NCI-H1105 (cell line): Measurements from ENCODE around the gene ADAMTSL1.

Source experiments
- DNase-seq: peaks from one replicate; lab custom pipeline; 2025; lab: John Stamatoyannopoulos, UW

ADAMTSL1 gene

DNA sequence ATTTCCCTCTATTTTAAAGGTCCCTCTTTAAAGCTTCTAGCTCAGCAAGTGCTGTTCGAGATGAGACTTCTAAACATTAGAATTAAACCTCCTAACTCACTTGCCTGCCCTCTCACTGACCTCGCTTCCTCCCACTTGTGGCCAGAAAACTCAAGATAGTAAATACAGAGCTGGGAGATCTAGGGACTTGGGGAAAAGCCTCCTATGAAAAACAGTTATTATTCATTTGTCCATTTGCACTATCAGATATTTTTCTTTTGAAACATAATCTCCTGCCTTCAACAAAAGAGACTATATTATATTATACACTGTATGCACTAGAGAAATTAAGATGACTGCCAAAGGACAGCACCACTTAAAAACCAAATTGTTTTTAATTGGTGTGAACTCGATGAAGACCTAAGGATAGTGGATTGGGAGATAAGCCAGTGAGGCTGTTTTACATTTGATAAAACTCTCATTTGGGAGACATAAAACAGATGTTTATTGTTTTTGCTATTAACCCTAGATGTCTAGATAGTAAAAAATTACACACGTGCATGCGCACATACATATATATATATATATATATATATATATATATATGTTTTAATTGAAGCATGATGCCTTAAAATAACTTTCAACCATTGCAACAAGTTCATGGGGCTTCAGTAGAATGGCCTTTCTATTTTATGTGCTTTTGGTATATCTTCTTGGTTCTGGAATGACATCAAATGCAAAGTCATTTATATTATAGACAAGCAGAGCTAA lies 229.4 kb downstream of the ADAMTSL1 start:
- DNase-seq = no peak

DNA sequence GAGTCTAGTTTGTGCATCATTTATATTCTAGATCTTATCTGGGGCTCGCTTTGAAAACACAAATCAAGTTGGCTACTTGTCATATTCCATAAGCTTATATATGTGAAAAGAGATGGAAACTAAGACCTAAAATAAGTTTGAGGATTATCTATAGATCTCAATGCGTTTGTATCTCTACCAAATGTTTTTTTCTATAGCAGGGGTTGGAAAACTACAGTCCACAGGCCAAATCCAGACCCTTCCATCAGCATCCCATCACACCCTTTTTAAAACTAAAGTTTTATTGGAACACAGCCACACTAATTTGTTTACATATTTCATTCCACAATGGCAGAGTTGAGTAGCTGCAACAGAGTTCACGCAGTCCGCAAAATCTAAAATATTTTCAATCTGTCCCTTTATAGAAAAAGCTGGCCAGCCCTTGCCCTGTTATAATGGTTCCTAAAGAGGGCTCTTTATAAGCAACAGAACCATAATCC lies 230.0 kb downstream of the ADAMTSL1 start:
- DNase-seq = no peak

DNA sequence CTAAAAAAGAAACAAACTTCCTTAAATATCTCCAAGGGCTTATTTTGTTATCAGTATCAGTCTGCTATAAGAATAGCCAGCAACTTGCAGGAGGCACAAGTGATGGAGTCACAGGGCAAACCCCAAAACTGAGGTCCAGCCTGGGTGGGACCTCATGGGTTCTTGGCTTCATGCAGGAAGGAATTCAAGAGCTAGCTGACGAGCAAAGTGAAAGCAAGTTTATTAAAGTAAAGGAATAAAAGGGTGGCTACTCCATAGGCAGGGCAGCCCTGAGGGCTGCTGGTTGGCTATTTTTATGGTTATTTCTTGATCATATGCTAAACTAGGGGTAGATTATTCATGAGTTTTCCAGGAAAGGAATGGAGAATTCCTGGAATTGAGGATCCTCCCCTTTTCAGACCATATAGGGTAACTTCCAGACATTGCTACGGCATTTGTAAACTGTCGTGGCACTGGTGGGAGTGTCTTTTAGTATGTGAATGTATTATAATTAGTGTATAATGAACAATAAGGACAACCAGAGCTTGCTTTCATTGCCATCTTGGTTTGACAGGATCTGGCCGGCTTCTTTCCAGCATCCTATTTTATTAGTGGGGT lies 231.9 kb downstream of the ADAMTSL1 start:
- no peak for DNase-seq

GRCh38 chr9:18706648-18707047 lies 232.7 kb downstream of the ADAMTSL1 start:
- DNase-seq = no peak

DNA sequence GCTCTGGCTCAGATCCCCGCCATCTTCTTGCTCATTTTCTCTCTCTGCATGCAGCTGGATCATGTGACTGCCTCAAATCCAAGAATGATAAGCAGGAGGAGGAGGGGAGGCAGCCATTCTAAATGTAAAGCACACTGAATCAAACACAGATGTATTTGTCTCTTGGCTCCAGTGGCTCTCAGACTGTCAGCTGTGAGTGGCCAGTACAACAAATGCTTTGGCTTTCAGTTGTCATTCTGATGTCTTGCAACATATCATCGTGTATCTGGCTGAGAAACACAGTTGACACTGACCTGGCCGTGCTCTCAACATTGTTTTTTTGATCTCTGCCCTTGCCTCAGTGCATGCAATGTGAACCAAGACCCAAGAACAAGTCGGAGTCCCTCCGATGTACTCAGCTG lies 233.1 kb downstream of the ADAMTSL1 start:
- DNase-seq = no peak

- no peak for DNase-seq
These were observed 233.7 kb downstream of the ADAMTSL1 start for GRCh38 chr9:18707489-18708205.

DNA sequence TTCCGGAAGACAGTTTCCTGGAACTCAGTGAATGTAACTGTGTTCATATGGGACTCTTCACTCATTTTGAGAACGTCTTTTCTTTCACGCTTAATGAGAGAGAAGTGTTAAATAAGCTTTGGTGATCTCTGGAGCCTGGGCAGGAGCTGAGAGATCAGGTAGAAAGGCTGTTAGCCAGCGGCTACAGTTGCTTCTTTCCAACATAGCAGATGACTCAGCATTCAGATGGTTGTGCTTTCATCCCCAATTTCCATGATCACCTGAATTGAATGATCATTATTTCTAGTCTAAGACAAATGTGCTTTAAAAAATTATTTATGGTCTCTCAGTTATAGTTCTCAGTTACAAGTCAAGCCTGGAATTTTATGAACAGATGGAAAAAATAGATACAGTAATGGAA lies 234.5 kb downstream of the ADAMTSL1 start:
- DNase-seq = no peak

- DNase-seq = no peak
These were observed 236.1 kb downstream of the ADAMTSL1 start for GRCh38 chr9:18710065-18710464.

DNA sequence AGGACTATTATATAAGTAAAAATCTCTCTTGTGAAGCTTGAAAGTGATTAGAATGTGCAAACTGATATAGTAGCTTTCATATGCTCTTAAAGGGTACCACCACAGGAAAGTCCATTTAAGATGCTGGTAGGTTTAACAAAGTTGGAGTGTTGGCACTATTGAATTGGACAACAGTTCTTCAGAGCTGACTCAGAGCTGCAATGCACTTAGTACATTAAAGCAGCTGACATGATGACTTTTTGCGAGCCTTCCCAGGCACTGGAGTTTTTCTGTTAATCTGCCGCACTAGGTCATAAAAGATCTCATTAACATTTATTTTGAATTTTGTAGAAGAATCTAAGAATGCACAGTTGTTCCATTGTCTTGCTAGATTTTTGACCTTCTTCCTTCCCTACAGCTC lies 243.8 kb downstream of the ADAMTSL1 start:
- DNase-seq = no peak

- DNase-seq = no peak
These were observed 244.4 kb downstream of the ADAMTSL1 start for GRCh38 chr9:18718393-18718792.

DNA sequence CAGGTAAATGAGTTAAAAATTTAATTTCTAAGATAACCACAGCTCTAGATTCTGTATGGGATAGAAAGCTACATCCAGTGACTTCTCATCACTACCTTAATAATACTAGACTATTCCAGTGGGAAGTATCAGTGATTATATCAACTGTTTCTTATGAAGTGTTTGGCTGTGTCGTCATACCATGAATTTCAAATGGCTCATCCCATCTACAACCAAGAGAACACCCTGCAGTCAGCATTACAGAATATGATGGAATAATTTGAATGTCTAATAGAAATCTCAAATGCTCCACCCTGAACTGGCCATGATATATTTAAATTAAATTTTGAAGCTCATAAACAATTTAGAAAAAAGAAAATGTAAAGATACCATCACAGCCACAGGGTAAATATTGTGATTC lies 245.0 kb downstream of the ADAMTSL1 start:
- no peak for DNase-seq

DNA sequence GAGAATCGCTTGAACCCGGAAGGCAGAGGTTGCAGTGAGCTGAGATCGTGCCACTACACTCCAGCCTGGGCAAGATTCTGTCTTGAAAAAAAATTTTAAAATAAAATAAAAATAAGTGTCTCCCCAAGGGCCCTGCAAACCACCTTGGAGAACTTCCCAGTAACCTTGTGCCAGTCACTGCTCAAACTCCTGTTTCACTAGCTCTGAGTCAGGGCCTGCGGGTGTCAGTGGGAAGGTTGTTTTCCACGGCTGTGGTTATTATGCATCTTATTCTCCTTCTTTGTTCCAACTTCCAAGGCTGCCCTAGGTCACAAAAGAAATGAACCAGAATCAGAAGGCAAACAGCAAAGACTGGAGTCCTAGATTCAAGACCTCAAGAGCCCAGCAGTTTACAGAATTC lies 246.7 kb downstream of the ADAMTSL1 start:
- DNase-seq = no peak

GRCh38 chr9:18721267-18721994 lies 247.5 kb downstream of the ADAMTSL1 start:
- no peak for DNase-seq

DNA sequence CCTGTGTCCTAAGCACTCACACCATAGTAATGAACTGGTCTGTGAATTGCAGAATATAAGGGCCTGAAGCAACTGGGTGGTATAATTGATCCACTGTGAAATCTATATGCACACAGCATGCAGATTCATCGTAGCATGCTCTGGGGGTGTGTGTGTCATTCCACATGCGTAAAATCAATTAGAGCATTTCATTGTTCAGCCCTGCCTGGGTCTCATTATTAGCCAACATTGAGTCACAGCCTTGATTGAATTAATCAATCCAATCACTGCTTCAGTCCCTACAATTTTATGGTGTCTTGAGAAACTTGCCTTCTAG lies 248.0 kb downstream of the ADAMTSL1 start:
- no peak for DNase-seq

DNA sequence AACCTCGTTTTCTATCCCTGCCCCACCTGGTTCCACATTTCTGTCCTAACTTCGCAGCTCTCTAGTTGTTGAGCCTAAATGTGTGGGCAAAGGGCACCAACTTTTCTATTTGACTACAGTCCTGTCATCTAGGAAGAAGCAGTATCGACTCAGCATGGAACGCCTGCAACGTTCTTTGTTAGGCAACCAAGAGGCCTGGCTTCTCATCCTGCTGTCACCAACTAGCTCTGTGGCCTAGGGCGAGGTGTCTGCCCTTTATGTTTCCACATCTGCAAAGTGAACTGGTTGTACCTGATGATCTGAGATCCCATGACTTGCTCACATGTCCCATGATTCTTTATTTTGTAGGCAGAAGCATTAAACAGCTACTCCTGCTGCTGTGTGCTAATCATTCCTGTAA lies 248.9 kb downstream of the ADAMTSL1 start:
- DNase-seq = no peak

GRCh38 chr9:18723366-18723765 lies 249.4 kb downstream of the ADAMTSL1 start:
- DNase-seq = no peak

DNA sequence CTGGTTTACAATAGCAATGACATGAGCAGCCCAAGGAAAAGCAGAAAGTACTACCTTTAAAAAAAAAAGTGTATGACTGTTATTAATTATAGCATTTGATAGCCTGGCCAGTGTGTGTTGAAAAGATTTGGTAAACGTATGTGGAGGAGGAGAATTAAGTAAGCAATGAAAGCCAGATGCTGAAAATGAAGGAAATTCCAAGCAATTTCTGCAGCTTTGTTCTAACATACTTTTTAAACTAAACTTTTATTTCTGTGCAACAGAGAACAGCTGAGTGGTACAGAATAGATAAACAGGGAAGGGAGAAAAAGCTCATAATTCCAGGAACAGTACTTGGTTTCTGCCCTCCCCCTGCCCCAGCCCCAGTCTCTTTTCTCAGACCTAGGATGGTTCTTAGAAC lies 252.6 kb downstream of the ADAMTSL1 start:
- DNase-seq = no peak

DNA sequence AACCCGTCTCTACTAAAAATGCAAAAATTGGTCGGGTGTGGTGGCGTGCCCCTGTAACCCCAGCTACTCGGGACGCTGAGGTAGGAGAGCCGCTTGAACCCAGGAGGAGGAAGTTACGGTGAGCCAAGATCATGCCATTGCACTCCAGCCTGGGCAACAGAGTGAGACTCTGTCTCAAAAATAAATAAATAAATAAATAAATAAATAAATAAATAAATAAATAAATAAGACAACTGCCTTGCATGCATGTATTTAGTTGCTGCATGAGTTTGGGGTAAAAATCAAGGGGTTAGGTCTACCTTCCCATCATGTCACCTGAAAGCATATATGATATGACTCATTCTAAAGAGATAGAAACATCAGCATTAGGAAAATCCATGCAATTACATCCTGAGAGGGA lies 254.0 kb downstream of the ADAMTSL1 start:
- DNase-seq = no peak

DNA sequence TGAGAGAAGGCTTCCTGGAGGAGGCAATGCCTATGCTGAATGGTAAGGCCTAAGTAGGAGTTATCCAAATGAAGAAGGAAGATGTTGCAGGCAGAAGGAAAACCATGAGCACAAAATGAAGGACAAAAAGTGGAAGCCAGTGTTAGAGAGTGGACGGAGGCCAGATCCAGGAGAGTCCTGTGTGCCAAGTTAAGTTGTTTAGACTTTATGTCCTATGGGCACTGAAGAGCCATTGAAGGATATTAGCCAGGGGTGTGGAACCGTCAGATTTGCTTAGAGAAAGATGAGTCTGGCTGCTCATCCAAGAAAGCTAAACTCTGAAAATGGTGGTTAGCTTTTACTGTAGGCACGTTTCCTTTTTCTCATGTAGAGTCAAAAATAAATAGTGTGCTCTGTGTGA lies 254.7 kb downstream of the ADAMTSL1 start:
- DNase-seq = no peak

DNA sequence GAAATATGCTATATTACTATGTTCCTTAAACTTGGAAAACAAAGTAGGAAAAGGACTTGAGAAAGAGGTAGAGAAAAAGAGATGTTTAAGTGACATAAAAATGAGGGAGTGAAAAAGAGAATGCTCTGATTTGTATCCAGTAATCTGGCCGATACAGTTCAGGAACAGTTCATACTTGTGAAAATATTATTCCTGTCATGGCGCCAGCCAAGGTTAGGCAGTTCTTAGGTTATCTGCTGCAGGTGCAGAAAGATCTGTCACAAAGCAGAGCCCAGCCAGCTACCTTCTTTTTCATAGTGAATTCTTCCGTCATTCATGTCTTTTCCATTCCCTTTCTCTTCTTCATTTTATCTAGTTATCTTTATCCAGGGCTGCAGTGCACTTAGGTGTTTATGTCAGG lies 256.3 kb downstream of the ADAMTSL1 start:
- DNase-seq = no peak

DNA sequence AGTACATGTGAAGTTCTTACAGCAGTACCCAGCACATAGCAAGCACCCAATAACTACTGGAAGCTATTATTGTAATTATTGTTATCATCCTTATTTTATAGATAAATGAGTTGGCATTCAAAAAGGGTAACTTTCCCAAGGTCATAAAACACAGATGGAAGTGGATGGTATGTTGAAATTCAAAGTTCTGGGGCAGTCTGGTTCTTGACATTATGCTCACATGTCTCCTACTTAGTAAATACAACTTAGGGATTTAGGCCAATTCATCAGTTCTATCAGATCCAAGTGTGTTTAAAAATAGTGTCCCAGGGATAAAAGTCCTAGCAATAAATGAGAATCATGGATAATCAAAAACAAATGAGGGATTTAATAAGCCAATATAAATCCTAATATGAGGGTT lies 265.2 kb downstream of the ADAMTSL1 start:
- DNase-seq = no peak

DNA sequence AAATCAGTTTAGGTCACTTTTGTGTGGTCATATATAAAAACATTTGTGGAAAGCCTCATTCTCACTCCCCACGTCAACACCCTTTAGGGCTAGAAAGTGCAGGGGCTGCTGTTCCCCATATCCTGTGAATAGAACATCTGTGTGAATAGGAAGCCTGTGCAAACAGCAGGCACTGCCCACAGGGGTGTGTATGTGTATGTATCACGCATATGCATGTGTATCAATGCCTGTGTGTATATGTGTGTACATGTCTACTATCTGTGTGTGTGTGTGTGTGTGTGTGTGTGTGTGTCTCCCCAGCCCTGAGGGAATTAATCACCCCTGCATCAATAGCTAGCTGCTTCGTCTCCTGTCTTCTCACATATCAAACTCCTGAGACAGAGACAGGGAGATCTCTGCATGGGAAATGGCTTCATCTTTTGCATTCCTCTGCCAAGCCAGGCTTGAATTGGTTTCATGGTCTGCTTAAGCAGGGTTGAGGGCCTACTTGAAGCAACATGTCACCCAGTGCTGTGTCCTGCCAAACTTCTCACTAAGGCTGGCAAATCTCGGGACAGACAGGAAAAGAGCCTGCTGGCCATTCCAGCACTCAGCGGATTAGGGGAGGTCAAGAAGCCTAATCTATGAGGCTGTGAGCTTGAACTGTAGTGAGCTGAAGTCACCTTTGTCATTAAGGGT lies 265.8 kb downstream of the ADAMTSL1 start:
- DNase-seq = no peak
